ENCODE measurements around the gene ADCY2. TPM values are rescaled to one million over a fixed set of nuclear protein-coding genes. Genes with fewer than 3 reads are reported as not detected.
A peak's percentile ranks its signal among the peaks of the same experiment; 100 is the strongest.

The ADCY2 gene
- polyA plus RNA-seq, 1 donor (not counting 4 experiments of a cell fraction or from before 2014, with no cell fraction given) = 0.13 TPM

- Histone ChIP-seq H3K9me3 (ENCODE audit: control insufficient read depth, low read depth, low read length) (no peaks in the 10 kb centered on the region), H3K4me1 (ENCODE audit: control insufficient read depth, extremely low read depth, insufficient read depth, low read length) (no peaks in the 10 kb centered on the region), H3K4me2 (ENCODE audit: control insufficient read depth, extremely low read depth, insufficient read depth, low read depth, low read length) (no peak overlapping the region), H3K27ac (ENCODE audit: control insufficient read depth, insufficient read depth, low read length) (no peak overlapping the region), H3K9me1 (ENCODE audit: control insufficient read depth, extremely low read depth, insufficient read depth, low read length) (no peaks in the 10 kb centered on the region), H3K36me3 (ENCODE audit: control insufficient read depth in 2 of 2, extremely low read depth in 1 of 2, insufficient read depth in 2 of 2, low read length in 2 of 2) (peaks cover 3 to 7% of the 10 kb centered on the region in 2 experiments), H3K9ac (ENCODE audit: control insufficient read depth, extremely low read depth, insufficient read depth, low read length) (no peak overlapping the region), H3K4me3 (ENCODE audit: control insufficient read depth in 2 of 3, extremely low read depth in 1 of 3, insufficient read depth in 2 of 3, low read depth in 1 of 3, low read length in 3 of 3) (no peak overlapping the region), H2AFZ (ENCODE audit: control insufficient read depth, low read length) (no peak overlapping the region), H4K20me1 (ENCODE audit: control insufficient read depth, extremely low read depth, insufficient read depth, low read length) (no peaks in the 10 kb centered on the region), H3K79me2 (ENCODE audit: control insufficient read depth, insufficient read depth, low read length) (no peaks in the 10 kb centered on the region), H3K27me3 (ENCODE audit: control insufficient read depth, extremely low read depth, insufficient read depth, low read length) (peaks cover 5% of the 10 kb centered on the region)
- DNase-seq (ENCODE audit: low read depth, low spot score) (no peak), FAIRE-seq (no peak)
- TF ChIP-seq EZH2 (IDR thresholded peaks at IDR 0.05; ENCODE audit: low read length) (no peak), CTCF (optimal IDR thresholded peaks at IDR 0.05 in 1 of 3, IDR thresholded peaks at IDR 0.05 in 1 of 3, conservative IDR thresholded peaks at IDR 0.05 in 1 of 3; ENCODE audit: extremely low read depth in 1 of 3, insufficient read depth in 2 of 3, low read length in 3 of 3) (peak; percentile 51 to 82 (median 65))
- dilution Hi-C loops (cut with MboI; ENCODE audit: extremely low pct_ligation_motif_present, low sequenced_read_pairs) = no loop called here
Measured at GRCh38 chr5:7856855-7857254, 460.9 kb downstream of the ADCY2 start.

- dilution Hi-C loops (cut with MboI; ENCODE audit: extremely low pct_ligation_motif_present, low sequenced_read_pairs) = no loop called here
- no peak for FAIRE-seq
Measured at GRCh38 chr5:7857361-7857760, 461.4 kb downstream of the ADCY2 start.

More at GRCh38 chr5:7857361-7857760, 461.4 kb downstream of the ADCY2 start:
- Histone ChIP-seq H3K36me3 (ENCODE audit: control insufficient read depth in 2 of 2, extremely low read depth in 1 of 2, insufficient read depth in 2 of 2, low read length in 2 of 2) (peaks cover 5 to 11% of the 10 kb centered on the region in 2 experiments), H3K27me3 (ENCODE audit: control insufficient read depth, extremely low read depth, insufficient read depth, low read length) (peaks cover under 1% of the 10 kb centered on the region), H3K4me3 (ENCODE audit: control insufficient read depth in 2 of 3, extremely low read depth in 1 of 3, insufficient read depth in 2 of 3, low read depth in 1 of 3, low read length in 3 of 3) (no peak overlapping the region), H3K9ac (ENCODE audit: control insufficient read depth, extremely low read depth, insufficient read depth, low read length) (no peak overlapping the region), H3K9me1 (ENCODE audit: control insufficient read depth, extremely low read depth, insufficient read depth, low read length) (no peaks in the 10 kb centered on the region), H2AFZ (ENCODE audit: control insufficient read depth, low read length) (no peak overlapping the region), H3K79me2 (ENCODE audit: control insufficient read depth, insufficient read depth, low read length) (no peaks in the 10 kb centered on the region), H3K9me3 (ENCODE audit: control insufficient read depth, low read depth, low read length) (no peaks in the 10 kb centered on the region), H3K27ac (ENCODE audit: control insufficient read depth, insufficient read depth, low read length) (no peak overlapping the region), H4K20me1 (ENCODE audit: control insufficient read depth, extremely low read depth, insufficient read depth, low read length) (no peaks in the 10 kb centered on the region), H3K4me1 (ENCODE audit: control insufficient read depth, extremely low read depth, insufficient read depth, low read length) (no peaks in the 10 kb centered on the region), H3K4me2 (ENCODE audit: control insufficient read depth, extremely low read depth, insufficient read depth, low read depth, low read length) (no peak overlapping the region)
- no peak for TF ChIP-seq EZH2 (IDR thresholded peaks at IDR 0.05; ENCODE audit: low read length)
- DNase-seq (ENCODE audit: low read depth, low spot score) = no peak

All from keratinocyte (primary cell).